GM19452 (cell line): ENCODE measurements around the gene NLRP13.

ENCODE experiments used
- ATAC-seq: cut with Tn5 transposase; IDR thresholded peaks from one replicate; pipeline ENCODE4 v1.9.1; 2021; ENCODE audit not compliant: unreplicated experiment

Gene NLRP13

DNA sequence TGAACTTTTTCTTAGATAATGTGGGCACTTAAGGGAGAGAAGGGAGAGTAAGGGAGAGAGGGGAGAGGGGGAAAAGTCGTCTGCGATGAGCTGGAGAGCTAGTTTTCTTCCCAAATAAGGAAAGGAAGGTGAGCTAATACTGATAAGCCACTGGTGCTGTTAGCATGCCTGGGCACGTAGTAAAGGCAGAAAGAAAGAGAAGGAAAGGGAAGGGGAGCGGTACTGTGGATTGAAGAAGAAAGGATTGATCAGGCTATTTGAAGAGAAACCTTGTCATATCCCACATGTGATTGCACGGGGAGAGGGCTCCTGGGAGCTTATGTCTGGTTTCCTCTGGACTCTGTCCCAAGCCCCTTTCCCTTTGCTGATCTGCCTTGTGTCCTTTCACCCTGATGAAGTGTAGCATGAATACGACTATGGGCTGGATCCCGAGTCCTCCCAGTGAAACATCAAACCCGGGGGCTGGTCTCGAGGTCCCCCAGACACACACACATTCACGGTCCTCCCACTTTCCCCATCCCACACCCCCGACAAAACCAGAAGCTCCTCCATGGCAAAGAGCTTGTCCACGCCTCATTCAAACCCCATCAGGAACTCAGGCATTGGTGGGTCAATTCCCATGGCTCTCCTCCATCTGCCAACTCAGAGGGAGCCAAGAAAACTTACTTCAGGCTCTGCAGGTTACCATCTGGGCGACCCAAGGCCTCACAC is 30.6 kb downstream of the NLRP13 start:
- ATAC-seq = no peak

DNA sequence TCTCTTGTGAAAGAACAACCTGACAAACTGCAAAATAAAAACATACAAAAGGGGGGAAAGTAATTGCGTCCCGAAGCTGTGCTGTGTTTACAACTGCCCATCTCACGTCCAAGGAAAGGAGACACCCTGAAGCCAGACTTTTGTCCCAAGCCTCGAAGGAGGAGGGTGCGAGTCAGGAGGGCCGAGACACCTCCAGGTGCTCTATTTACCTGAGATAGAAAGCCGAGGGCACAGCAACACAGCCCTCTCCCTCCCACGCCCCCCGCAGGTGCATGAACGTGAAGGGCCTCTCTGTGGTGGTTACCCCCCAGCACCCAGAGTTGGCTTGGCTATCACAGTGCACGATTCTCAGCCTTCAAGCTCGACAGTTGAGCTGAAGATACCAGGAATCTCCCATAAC is 33.2 kb downstream of the NLRP13 start:
- no peak for ATAC-seq

DNA sequence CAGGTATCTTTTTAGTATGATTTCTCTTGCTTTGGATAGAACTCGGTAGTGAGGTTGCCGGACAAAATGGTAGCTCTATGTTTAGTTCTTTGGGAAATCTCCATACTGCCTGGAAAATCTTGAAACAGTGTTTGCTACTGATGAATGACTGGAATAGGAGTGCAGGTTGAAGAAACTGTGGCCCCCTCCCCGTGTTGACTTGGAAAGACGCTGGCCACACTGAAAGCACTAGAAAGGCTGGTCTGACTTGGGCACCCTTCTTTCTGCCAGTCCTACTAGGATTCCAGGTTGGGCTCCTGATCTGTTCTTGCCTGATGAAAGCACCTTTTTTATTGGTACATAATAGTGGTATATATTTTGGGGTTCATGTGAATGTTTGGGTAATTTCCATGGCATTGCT is 49.5 kb downstream of the NLRP13 start:
- ATAC-seq = no peak

DNA sequence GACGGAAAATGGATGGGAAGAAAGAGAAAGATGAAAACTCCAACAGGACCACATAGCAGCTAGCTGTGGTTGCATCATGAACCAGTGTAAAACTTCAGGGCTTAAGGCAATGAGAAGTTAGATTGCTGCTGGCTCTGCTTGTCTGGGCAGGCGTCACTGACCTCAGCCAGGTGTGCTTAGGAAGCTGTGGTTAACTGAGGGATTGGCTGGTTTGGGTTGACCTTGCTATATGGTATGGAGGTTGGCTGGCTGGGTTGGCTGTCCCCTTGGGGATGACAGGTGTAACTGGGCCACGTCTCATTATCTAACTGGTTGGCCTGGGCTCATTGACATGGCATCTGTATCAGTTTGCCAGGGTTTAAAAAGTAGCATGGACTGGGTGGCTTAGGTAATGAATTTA is 54.9 kb downstream of the NLRP13 start:
- ATAC-seq = no peak

DNA sequence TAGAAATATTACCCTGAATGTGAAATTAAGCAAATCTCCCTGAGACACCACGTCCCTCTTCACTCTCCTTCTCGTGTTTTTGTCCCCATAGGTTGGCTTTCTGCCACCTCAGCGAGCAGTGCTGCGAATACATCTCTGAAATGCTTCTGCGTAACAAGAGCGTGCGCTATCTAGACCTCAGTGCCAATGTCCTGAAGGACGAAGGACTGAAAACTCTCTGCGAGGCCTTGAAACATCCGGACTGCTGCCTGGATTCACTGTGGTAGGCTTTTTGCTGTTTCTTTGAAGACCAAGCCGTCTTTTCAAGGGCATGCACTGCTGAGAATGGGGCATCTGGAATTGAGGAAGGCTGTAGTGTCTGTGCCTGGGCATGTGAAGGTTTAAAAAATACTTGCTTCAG is 61.4 kb downstream of the NLRP13 start:
- no peak for ATAC-seq

DNA sequence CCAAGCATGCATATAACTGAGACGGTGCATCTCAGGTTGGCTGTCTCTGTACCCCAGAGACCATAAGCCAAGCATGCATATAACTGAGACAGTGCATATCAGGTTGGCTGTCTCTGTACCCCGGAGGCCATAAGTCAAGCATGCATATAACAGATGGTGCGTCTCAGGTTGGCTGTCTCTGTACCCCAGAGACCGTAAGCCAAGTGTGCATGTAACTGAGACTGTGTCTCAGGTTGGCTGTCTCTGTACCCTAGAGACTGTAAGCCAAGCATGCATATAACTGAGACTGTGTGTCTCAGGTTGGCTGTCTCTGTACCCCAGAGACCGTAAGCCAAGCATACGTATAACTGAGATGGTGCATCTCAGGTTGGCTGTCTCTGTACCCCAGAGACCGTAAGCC is 65.0 kb downstream of the NLRP13 start:
- ATAC-seq = no peak

DNA sequence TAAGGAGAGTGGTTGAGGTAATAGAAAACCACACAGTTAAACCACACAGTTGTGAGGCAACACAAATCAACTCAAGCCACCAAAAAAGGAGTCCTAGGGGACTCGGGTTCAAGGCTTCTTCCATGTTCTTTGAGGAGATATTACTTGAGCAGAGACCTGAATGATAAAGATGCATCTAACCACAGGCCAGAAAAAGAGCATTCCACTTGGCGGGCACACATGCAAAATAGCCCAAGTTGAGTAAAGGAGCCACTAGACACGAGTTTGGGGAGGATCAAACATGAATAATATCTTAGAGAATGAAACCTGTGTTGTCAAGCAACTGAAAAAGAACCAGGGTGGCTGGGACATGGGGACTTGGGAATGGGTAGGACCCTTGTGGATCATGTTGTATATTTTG is 65.6 kb downstream of the NLRP13 start:
- no peak for ATAC-seq

DNA sequence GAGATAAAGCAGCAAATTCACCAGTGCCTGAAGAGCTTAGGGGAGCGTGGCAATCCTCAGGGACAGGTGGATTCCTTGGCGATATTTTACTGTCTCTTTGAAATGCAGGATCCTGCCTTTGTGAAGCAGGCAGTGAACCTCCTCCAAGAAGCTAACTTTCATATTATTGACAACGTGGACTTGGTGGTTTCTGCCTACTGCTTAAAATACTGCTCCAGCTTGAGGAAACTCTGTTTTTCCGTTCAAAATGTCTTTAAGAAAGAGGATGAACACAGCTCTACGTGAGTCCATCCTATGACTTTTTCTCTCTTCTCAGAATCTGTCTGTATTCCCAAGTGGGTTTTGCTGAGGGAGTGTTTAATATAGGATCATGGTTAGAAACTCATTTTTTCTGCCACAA is 73.2 kb downstream of the NLRP13 start:
- ATAC-seq = no peak

DNA sequence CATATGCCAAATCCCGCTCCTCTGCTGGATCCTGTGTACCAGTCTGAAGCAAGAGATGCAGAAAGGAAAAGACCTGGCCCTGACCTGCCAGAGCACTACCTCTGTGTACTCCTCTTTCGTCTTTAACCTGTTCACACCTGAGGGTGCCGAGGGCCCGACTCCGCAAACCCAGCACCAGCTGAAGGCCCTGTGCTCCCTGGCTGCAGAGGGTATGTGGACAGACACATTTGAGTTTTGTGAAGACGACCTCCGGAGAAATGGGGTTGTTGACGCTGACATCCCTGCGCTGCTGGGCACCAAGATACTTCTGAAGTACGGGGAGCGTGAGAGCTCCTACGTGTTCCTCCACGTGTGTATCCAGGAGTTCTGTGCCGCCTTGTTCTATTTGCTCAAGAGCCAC is 73.7 kb downstream of the NLRP13 start:
- no peak for ATAC-seq

DNA sequence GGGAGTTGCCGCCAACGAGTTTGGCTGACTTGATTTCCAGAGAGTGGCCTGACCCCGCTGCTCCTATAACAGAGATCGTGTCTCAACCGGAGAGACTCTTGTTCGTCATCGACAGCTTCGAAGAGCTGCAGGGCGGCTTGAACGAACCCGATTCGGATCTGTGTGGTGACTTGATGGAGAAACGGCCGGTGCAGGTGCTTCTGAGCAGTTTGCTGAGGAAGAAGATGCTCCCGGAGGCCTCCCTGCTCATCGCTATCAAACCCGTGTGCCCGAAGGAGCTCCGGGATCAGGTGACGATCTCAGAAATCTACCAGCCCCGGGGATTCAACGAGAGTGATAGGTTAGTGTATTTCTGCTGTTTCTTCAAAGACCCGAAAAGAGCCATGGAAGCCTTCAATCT is 74.2 kb downstream of the NLRP13 start:
- ATAC-seq = no peak

DNA sequence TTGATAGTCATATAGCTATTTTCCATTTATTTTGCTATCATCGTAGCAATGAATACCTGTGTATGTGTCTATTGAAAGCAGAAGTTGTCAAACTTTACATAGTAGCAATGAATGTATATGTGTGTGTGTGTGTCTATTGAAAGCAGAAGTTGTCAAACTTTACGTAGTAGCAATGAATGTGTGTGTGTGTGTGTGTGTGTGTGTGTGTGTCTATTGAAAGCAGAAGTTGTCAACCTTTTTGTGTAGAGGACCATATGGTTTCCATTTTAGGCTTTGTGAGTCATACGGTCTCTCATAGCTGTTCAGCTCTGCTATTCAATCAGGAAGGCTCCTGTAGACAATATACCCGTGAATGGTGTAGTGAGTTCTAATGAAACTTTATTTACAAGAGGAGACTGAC is 75.0 kb downstream of the NLRP13 start:
- ATAC-seq = no peak

DNA sequence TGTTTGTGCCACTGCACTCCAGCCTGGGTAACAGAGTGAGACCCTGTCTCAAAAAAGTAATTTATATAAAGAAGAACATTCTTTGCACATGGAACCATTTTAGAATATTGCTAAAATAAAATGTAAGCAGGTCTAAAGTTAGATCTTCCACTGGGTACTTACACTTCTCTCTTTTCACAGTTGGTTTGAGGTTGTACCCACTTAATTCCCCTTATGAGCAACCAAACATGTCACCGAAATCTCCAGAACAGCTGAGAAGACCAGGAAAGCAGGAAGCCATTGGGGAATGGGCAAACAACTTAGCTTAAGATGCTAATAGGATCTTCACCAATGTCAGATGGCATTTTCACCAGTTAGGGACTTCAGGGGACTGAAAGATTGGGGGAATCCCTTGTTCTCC is 77.0 kb downstream of the NLRP13 start:
- ATAC-seq = no peak
